ENCODE results near the gene DIP2B.

DIP2B gene

DNA sequence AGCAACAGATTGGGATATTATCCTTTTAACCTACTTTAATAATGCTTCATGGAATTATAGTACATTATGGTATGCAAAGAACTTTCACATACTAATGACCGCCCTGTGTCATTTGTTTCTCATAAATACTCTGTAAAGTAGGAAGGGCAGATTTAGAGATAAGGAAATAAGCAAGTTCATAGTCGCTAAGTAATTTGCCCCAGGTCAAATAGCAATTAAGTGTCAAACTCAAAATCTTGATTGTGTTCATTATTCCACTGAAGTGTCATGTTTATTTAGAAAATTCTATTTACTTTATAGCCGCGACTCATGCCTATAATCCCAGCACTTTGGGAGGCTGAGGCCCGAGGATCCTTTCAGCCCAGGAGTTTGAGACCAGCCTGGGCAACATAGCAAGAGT is 160.4 kb downstream of the DIP2B start:
- H3K4me3 ChIP-seq (ENCODE audit: low read depth, low read length): no peak overlapping the region
- no peak for DNase-seq (ENCODE audit: low read depth)
- no peak for TF ChIP-seq CTCF (IDR thresholded peaks at IDR 0.05; ENCODE audit: low read depth, low read length, missing control alignments)

DNA sequence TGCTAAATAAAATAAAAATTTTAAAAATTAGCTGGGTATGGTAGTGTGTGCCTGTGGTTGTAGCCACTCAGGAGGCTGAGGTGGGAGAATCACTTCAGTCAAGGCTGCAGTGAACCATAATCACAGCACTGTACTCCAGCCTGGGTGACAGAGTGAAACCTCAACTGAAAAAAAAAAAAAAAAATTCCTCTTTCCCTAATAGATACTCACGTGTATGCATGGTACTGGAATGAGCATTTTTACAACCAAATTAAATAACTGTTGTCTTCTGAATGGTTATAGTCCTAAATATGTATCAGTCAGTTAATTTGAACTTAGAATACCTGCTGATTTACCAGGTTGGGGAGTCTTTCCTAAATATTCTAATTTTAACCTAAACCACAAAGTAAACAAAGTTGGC is 160.8 kb downstream of the DIP2B start:
- no peak for TF ChIP-seq CTCF (IDR thresholded peaks at IDR 0.05; ENCODE audit: low read depth, low read length, missing control alignments)
- H3K4me3 ChIP-seq (ENCODE audit: low read depth, low read length): no peak overlapping the region
- no peak for DNase-seq (ENCODE audit: low read depth)

GRCh38 chr12:50666023-50666422 is 161.2 kb downstream of the DIP2B start:
- no peak for DNase-seq (ENCODE audit: low read depth)
- TF ChIP-seq CTCF (IDR thresholded peaks at IDR 0.05; ENCODE audit: low read depth, low read length, missing control alignments): no peak

DNA sequence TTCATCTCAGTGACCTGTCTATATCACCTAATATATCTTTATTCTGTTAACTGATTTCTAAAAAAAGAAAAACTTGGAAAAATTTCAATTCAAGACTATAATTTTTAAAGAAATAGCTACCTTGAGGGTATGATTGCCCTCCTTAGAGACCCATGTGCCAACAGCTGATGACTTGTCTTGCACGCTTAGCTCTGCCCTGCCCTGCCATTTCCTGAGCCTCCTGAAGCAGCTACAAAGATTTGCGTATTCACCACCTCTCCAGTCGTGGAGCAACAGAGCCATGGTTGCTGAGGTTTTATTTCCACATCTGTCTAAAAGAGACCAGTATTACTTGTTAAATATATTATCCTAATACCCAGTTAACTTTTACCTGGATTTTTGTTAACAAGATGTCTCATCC is 167.4 kb downstream of the DIP2B start:
- TF ChIP-seq CTCF (IDR thresholded peaks at IDR 0.05; ENCODE audit: low read depth, low read length, missing control alignments): no peak
- H3K4me3 ChIP-seq (ENCODE audit: low read depth, low read length): no peak overlapping the region

More at GRCh38 chr12:50666023-50666422, 161.2 kb downstream of the DIP2B start:
- no peak overlapping the region for H3K4me3 ChIP-seq (ENCODE audit: low read depth, low read length)

DNA sequence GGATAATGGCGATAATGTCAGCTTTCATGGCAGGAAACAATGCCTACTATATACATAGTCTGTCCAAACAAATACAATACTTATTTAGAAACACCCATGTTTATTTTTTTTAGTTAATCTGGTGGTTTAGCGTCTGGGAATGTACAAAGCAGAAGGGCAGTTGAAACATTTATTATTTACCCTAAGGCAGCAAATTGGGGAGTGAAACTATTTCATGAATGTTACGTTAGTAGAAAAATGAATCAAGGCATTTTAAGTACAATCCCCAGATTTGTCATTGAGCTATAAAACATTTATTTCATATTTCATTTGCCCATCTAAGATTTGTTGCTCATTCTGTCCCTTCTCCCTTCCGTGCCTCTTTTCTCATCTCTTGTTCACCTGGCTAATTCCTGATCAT is 172.0 kb downstream of the DIP2B start:
- no peak for TF ChIP-seq CTCF (IDR thresholded peaks at IDR 0.05; ENCODE audit: low read depth, low read length, missing control alignments)
- no peak for DNase-seq (ENCODE audit: low read depth)
- no peak overlapping the region for H3K4me3 ChIP-seq (ENCODE audit: low read depth, low read length)

More for the DNA sequence above, 167.4 kb downstream of the DIP2B start:
- no peak for DNase-seq (ENCODE audit: low read depth)

- no peak overlapping the region for H3K4me3 ChIP-seq (ENCODE audit: low read depth, low read length)
- no peak for DNase-seq (ENCODE audit: low read depth)
Observed at GRCh38 chr12:50677858-50678257, 173.1 kb downstream of the DIP2B start.

More at GRCh38 chr12:50677858-50678257, 173.1 kb downstream of the DIP2B start:
- no peak for TF ChIP-seq CTCF (IDR thresholded peaks at IDR 0.05; ENCODE audit: low read depth, low read length, missing control alignments)

Measured in GM12864 (cell line).